Activated T-cell treated with anti-CD3 and anti-CD28 coated beads, Interleukin-2, amount 50 U/mL, for 1 hour (primary cell): Measurements from ENCODE around the gene NECAB2.

Source experiments
- DNase-seq: peaks from one replicate; pipeline ENCODE4 v3.0.0-alpha.2; 2020

The NECAB2 gene

GRCh38 chr16:83994703-83995102, 26.7 kb downstream of the NECAB2 start:
- no peak for DNase-seq

- no peak for DNase-seq
These were observed 27.7 kb downstream of the NECAB2 start for GRCh38 chr16:83995754-83996153.

GRCh38 chr16:83996481-83997252, 28.6 kb downstream of the NECAB2 start:
- no peak for DNase-seq

- no peak for DNase-seq
These were observed 30.0 kb downstream of the NECAB2 start for GRCh38 chr16:83998091-83998490.

GRCh38 chr16:84000989-84001642, 33.1 kb downstream of the NECAB2 start:
- no peak for DNase-seq

- no peak for DNase-seq
These were observed 33.7 kb downstream of the NECAB2 start for GRCh38 chr16:84001726-84002125.

- no peak for DNase-seq
These were observed 35.0 kb downstream of the NECAB2 start for GRCh38 chr16:84003038-84003437.

GRCh38 chr16:84004442-84004841, 36.4 kb downstream of the NECAB2 start:
- no peak for DNase-seq

- no peak for DNase-seq
These were observed 37.3 kb downstream of the NECAB2 start for GRCh38 chr16:84005391-84005790.

GRCh38 chr16:84007520-84007919, 39.5 kb downstream of the NECAB2 start:
- no peak for DNase-seq

GRCh38 chr16:84007965-84008364, 39.9 kb downstream of the NECAB2 start:
- DNase-seq, result no peak

- DNase-seq, result no peak
These were observed 41.2 kb downstream of the NECAB2 start for GRCh38 chr16:84009282-84009681.

- peak; percentile 61 for DNase-seq
These were observed 45.9 kb downstream of the NECAB2 start for GRCh38 chr16:84013787-84014569.

GRCh38 chr16:84014570-84015327, 46.7 kb downstream of the NECAB2 start:
- DNase-seq, result no peak

- no peak for DNase-seq
These were observed 47.4 kb downstream of the NECAB2 start for GRCh38 chr16:84015399-84015798.

- DNase-seq, result no peak
These were observed 48.4 kb downstream of the NECAB2 start for GRCh38 chr16:84016477-84016876.

- DNase-seq, result no peak
These were observed 50.7 kb downstream of the NECAB2 start for GRCh38 chr16:84018710-84019109.

- no peak for DNase-seq
These were observed 52.3 kb downstream of the NECAB2 start for GRCh38 chr16:84020353-84020752.

- DNase-seq, result no peak
These were observed 53.4 kb downstream of the NECAB2 start for GRCh38 chr16:84021488-84021887.

- DNase-seq, result no peak
These were observed 54.6 kb downstream of the NECAB2 start for GRCh38 chr16:84022644-84023043.

GRCh38 chr16:84024854-84025253, 56.8 kb downstream of the NECAB2 start:
- DNase-seq, result no peak

GRCh38 chr16:84026606-84027005, 58.6 kb downstream of the NECAB2 start:
- no peak for DNase-seq

GRCh38 chr16:84027625-84028024, 59.6 kb downstream of the NECAB2 start:
- no peak for DNase-seq
